Fibroblast of skin of abdomen (primary cell): ENCODE results near the gene ARL2. TPM values are rescaled to one million over a fixed set of nuclear protein-coding genes. Genes with fewer than 3 reads are reported as not detected.
A peak's percentile ranks its signal among the peaks of the same experiment; 100 is the strongest.
"Not testable (repeated sequence)": the region's sequence is repeated elsewhere in the genome, so short reads cannot be mapped to it uniquely, and the experiment has no call there.

Experiments
- DNase-seq: peaks from one replicate; pipeline ENCODE4 v3.0.0-alpha.2; 2013
- polyA plus RNA-seq, 2 experiments: library from polyadenylated mRNA; unstranded; fragments of 120-200 nt; gene quantifications; one replicate each; pipeline ENCODE4 v1.2.1, GENCODE V29; 2013; ENCODE audit not compliant: insufficient read length in 2 of 2

Gene ARL2
- 85.2 TPM for polyA plus RNA-seq (2013, experiment 1 of 2; ENCODE audit: insufficient read length)
- polyA plus RNA-seq (2013, experiment 2 of 2; ENCODE audit: insufficient read length): 90.4 TPM

DNA sequence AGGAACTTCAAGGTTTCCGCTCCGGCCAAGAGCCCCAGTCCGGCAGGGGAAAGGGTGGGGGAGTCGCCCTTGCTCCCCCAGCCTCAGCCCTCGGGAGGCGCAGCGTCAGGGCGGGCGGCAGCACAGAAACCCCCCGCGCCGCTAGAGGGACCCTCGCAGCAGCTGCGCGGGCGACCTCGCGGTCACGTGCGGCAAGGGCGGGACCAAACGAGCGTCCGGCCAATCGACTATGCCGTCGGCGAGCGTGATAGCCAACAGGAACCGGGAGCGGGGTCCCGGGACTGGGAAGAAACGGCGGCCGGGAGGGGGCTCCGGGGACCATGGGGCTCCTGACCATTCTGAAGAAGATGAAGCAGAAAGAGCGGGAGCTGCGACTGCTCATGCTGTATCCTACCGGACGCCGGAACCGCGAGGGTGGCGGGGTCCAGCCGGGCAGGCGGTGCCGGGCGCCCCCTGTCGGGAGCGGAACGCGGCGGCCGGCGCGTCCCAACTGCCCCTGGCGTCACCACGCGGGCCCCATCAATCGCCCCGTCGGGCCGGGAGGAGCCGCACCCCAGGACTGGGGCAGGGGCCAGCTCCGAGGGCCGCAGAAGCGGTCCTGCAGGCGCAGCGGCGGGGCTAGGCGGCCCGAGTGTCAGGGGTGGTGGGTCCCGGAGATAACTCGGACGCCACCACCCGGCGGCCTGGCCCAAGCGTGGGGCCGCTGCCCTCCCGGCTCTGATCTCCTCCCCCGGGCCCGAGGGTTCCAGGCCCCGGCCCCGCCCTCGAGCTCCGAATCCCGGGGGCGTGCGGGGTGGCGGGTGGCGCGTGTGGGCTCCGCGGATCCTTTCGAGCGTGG, at the start of gene ARL2:
TSS of gene ARL2 (plus strand) at position 273 of the 838 bp plus-strand sequence. CDS start at position 321, 48 bp downstream.
- peak; percentile 92 for DNase-seq

DNA sequence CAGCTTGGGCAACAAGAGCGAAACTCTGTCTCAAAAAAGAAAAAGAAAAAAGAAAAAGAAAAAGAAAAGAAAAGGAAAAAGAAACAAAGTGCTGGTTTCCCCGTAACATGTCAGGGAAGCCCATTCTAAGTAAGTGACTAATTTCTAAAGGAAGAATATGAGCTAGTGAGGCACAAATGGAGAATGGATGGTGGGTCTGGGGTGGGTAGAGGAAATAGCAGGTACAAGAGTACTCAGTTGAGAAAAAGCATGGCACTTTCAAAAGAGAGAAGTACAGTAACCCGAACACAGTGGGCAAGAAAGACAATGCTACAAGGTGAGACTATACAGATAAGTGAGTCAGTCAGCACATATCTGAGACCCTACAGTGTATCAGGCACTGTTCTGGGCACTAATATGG, 46.6 kb upstream of the ARL2 start:
- DNase-seq: no peak

DNA sequence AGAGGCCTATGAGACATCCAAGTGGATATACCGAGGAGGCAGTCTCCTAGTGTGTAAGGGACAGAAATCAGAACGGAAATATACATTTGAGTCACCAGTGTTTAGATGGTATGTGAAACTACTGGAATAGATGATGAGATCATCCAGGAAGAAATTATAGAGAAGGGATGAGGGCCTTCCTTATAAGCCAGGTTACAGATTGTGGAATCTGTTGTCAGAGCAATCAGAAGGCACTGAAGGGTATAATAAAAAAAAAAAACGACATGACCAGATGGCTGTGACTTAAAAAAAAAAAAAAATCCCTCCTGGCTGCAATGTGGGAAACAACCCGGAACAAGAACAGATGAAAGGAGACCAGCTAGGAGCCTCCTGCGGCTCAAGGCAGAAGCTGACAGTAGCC, 44.8 kb upstream of the ARL2 start:
- DNase-seq: peak; percentile 68

DNA sequence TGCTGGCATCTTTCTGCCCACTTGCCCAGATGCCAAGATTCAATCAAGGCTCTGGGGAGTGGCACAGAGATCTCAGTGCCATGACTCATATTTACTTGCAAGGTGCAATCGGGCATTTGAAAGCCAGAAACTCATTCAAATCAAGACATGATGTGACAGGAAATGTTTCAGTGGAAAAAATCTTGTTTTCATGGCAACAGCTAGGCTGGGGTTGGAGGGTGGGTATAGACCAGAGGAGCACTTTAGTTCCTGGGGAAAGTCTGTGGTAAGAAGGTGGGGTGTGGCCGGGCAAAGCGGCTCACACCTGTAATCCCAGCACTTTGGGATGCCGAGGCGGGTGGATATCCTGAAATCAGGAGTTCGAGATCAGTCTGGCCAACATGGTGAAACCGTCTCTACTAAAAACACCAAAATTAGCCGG, 43.2 kb upstream of the ARL2 start:
- no peak for DNase-seq

DNA sequence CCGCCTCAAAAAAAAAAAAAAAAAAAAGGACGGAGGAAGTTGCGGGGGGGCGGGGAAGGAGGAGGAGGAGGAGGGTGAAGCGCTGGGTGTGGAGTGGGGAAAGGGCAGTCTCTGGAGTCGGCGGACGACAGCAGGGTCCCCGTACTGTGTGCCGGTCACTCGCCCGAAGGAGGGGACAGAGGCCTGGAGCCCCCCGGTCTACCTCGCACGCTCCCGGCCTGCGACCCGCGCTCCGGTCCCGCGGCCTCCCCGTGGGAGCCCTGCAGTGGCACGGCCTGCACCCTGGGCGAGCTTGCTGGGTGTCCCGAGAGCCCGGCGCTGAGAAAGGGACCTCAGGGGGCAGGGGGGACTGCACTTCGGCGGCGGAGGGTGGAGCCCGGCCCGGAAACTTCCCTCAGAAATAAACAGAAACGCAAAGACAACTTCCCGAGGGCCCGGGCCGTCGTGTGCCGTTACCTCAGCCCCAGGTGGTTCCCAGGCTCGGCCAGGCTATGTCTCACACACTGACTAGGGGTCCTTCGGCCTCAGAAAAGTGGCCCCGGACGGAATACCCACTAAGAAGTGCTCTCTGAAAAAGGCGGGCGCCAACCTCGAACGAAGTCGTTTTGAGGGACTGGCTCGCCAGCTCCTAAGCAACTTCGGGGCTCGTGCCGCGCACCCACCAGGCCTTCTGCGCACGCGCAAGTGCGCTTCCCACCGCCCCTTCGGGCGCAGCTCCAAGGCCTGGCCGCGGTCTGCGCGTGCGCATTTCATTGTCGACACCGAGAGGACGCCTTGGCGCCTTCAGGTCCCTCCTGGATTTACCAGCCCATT, 42.3 kb upstream of the ARL2 start, which contains the start of gene MAJIN:
TSS of gene MAJIN (minus strand) at position 688 of the 813 bp plus-strand sequence. CDS start 12,703 bp downstream, outside the sequence.
- DNase-seq: peak; percentile 77

DNA sequence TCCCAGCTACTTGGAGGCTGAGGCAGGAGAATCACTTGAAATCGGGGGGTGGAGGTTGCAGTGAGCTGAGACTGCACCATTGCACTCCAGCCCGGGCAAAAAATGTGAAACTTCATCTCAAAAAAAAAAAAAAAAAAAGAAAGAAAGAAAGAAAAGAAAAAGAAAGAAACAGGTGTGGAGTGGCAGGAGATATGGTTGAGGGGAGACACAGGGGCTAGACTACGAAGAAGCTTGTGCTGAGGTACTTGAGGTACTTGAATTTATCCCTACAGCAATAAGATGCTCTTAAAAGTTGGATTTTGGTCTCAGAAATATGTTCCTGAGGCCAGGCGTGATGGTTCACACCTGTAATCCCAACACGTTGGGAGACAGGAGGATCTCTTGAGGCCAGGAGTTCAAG, 39.8 kb upstream of the ARL2 start:
- DNase-seq: no peak

DNA sequence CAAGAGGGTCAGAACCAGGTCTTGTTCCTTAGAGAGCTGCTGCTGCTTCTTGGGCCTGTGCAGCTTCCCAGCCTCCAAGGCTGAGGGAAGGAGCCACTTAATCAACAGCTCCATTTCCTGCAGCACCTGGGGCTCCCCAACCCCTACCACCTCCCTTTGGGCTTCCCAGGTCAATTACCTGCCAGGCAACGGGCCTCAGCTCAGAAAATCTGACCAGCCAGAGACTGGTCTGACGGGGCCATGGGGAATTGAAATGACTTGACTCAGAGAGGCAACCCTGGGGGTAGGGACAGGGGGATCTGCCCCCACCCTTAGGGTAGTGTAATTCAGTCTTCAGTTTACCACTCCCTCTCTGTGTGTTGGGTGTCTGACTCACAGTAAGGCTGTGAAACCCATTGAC, 37.3 kb upstream of the ARL2 start:
- DNase-seq: no peak

DNA sequence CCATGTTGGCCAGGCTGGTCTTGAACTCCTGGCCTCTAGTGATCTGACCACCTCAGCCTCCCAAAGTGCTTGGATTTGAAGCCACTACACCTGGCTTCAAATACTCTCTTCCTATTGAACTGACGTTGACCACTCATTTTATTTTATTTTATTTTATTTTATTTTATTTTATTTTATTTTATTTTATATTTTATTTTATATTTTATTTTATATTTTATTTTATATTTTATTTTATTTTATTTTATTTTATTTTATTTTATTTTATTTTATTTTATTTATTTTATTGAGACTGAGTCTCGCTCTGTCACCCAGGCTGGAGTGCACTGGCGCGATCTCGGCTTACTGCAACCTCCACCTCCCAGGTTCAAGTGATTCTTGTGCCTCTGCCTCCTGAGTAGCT, 30.6 kb upstream of the ARL2 start:
- DNase-seq: not testable (repeated sequence)

DNA sequence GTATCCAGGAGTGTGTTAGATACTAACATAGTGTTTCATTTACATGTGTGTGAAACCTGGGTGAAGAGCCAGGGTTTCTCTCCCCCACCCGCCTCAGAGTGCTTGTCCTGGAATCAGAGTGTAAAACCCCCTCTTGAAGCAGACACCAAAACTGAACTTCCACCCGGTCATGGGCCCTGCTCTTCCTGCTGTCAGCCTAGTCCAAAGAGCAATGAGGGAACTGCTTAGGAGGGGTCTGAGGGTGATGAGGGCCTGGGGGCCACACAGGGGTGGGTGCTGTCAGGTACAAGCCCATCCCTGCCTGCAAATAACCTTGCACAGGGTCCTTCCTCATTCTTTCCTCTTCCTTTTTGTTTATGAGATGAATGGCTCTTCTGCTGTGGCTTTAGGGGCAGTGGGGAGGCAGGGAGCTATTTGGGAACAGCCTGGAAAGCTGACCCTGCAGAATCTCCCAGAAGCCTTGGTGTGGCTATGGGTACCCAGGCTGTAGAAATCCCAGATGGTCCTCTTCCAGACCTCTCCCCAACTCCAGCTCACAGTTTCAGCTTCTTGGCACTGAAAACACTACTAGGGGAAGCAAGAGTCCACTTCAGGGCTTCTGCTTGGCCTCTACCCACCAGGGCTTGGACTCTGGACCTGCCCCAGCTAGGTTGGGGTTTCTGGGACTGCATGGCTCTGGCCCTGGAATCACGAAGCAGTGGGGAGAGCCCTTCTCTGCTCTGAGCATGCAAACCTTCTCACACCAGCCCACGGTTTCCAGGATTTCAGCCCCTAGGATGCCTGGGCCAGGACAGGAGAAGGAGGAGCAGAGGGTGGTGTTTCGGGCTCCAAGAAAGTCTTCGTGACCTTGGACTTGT, 25.7 kb upstream of the ARL2 start:
- no peak for DNase-seq

DNA sequence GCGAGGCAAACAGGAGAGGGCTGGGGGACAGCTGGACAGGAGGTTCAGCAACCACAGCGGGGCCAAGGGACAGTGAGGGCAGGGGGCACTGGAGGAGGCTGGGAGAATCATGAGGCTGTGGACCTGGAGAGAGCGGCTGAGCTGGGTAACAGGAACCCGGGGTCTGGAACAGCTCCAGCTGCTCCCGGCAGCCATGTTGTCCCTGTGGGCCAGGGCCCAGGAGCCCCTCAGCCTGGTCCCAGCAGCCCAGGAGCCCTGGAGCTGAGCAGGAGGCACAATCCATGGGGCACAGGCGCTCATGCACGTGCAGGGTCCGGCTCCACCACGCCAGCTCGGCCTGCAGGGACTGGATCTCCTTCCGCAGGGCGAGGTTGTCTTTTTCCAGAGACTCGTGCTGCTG, 24.5 kb upstream of the ARL2 start:
- DNase-seq: no peak

DNA sequence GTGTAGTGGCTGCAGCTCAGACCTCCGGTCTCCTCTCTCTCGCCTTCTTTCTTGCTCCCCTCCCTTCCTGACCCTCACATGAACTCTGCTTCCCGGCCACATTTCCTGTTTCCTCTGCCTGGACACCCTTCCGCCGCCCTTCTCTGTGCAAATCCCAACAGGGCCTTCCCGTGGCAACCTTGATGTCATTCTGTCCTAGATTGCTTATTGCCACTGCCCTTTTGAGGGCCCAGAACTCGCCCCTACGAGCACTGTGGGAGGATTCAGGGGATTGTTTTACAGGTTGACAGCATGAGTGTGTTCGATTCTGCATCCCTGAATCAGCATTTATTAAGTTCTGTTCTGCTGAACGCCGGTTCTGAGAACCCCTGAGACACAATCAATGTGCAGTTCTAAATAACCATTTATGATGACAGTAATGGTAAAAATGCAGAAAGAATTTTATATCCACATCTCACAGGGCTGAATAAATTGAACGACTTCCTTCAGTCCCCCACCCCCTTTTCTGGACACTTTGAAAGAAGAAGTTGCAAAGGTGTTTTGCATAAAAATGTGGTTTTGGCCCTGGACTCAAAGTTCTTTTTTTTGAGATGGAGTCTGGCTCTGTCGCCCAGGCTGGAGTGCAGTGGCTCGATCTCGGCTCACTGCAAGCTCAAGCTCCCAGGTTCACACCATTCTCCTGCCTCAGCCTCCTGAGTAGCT, 23.6 kb upstream of the ARL2 start:
- no peak for DNase-seq

DNA sequence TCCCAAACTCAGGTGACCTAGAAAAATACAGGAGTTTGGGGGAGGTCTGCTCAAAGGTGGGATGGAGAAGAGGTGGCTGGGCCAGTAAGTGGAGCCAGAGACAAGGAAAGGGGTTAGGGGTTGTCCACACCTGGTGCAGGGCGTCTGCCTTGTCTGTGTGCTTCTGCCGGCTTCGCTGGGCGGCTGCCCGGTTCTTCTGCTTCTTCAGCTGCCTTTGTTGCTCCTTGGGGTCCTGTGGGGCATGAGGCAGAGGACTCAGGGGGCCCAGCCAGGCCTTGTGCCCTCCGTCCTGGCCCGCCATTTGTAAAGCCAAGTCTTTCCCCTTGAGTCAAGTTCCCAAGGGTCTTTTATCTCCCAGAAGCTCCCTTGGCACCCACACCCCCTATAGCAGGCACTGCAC, 19.6 kb upstream of the ARL2 start:
- no peak for DNase-seq

DNA sequence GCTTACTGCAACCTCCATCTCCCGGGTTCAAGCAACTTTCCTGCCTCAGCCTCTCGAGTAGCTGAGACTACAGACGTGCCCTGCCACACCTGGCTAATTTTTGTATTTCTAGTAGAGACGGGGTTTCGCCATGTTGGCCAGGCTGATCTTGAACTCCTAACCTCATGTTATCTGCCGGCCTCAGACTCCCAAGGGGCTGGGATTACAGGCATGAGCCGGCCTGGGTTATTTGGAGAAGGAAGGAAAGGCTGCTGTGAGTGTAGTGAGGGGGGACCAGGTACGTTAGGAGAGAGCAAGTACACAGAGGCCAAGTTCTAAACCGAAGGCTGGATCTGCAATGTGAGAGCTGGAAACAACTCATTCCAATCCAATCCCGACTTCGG, 17.6 kb upstream of the ARL2 start:
- DNase-seq: no peak

DNA sequence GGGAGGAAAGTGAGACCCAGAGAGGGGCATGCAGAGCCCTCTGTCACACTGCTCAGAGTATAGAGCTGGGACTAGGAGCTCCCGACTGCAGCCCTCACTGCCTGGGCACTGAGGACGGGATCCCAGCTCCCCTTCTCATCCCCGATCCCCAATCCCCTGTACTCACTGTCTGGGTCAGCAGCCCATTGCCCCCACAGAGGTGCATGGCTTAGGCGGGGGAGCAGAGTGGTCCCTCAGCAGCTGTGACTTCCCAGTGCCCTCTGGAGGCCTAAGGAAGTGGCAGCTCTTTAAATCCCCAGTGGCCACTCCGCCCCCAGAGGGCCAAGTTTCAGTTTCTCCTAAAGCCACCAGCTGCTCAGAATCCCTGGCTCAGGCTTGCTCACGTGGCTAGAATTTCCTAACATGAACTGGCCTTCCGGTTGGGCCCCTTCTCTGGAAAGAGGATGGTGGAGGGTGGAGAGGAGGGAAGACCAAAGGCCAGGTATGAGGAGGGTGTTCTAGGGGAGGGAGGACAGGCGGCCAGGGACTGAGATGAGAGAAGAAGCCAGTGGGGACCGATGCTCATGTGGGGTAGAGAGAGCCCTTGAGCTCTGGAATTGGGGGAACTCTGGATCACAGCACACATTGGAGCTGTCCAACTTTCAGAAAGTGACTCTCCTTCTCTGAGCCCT, 17.1 kb upstream of the ARL2 start, which contains the start of gene BATF2:
TSS of gene BATF2 (minus strand) at position 262 of the 671 bp plus-strand sequence. CDS start at position 205, 57 bp downstream.
- peak; percentile 61 for DNase-seq

DNA sequence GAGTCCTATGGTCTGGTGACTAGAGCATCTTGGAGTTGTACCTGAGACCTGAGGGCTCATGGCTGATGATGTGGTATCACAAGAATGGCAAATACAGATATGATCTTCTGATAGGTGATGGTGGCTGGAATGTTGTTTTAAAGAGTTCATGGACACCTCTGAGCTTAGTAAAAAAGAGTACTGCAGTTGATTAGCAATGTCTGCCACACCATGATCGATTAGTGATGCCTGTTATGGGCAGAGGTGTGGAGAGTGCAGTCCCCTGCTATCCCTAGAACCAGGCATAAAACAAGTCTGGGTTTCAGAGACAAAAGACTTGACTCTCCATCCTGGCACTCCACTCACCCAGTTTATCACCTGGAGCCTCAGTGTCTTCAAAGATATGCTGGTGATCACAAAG, 15.8 kb upstream of the ARL2 start:
- DNase-seq: no peak

DNA sequence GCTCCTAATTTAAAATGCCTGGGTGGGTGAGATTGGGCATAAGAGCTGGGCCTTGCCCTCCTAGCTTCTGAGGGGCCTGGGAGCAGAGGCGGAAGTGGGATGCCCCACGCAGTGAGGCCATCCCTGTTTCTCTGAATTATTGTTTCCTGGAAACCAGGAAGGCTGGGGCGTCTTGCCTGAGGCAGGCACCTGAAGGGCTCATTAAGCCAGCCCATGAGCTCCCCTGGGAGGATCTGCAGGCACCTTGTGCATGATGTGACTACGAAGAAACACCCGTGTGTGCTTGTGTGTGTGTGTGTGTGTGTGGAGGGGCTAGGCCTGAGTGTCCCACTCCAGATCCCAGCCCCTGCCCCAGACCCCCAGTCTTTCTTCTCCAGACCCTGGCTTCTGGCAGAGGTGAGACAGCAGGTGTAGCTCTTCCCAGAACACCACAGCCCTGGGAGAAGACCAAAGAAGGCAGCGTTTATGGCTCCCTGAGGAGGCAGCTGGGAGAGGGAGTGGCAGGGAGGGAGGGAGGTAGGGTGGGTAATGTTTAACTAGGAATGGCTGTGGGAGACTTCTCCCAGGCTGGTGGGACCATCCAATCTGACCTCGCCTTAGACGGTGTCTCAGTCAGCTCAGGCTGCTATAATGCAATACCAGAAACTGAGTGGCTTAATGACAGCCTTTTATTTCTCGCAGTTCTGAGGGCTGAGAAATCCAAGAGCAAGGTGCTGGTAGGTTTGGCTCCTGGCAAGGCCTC, 15.1 kb upstream of the ARL2 start:
- DNase-seq: no peak

DNA sequence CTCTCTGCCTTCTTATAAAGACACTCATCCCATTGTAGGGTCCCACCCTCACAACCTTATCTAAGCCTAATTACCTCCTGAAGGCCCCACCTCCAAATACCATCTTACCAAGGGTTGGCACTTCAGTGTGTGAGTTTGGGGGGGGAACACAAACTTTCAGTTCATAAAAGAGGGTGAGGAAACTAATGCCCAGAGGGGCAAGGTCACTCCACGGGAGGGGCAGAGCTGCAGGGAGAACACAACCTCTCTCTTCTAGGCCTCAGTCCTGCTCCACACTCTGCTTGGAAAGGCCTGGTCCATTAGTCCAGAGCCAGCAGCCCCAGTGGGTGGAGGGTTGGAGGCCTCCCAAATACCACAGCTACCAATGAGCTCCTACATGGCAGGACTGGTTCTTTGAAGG, 14.5 kb upstream of the ARL2 start:
- DNase-seq: no peak

DNA sequence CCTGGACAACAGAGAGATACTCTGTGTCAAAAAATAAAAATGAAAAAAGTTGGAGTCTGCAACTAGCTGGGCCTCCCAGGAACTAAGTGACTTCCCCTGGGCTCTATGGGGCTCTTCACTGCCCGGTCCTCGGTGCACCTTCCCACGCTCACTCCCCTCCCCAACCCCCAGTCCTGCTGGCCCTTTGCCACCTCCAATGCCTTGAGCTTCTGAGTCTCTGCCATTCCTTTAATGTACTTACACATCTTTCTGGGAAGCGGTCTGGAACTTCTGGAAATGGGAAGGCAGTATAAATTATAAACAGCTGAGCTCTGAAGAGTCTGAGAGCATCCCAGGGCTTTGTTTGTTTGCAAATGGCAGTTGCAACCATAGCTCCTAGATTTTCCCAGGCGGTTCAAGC, 11.3 kb upstream of the ARL2 start:
- no peak for DNase-seq

DNA sequence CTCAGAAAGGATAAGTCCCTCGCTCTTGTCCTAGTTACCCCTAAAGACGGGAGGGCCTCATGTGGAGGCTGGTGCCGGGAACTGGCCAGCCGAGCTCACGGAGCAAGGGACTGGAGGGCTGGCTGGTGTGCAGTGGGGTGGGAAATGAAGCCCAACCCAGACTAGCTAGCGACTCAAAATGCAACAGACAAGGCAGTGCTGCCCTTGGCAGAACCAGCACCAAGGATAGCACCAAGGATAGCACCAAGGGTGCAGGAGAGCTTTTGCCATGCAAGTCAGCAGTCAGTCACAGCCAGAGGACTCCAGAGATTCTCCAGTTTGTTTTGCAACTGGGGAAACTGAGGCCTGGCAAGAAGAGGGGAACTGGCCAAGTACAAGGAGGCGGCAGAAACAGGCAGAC, 10.7 kb upstream of the ARL2 start:
- peak; percentile 41 for DNase-seq

DNA sequence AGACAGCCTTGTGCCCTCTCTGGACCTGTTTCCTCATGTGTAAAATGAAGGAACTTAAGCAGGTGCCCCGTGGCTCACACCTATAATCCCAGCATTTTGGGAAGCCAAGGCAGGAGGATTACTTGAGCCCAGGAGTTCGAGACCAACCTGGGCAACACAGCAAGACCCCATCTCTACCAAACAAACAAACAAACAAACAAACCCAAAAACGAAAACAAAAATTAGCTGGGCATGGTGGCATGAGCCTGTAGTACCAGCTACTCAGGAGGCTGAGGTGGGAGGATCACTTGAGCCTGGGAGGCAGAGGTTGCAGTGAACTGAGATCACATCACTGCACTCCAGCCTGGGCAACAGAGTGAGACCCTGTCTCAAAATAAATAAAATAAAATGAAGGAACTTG, 10.0 kb upstream of the ARL2 start:
- not testable (repeated sequence) for DNase-seq
